ENCODE measurements around the gene DHTKD1. TPM values are rescaled to one million over a fixed set of nuclear protein-coding genes. Genes with fewer than 3 reads are reported as not detected.
A peak's percentile ranks its signal among the peaks of the same experiment; 100 is the strongest.
"Not testable (repeated sequence)": the region's sequence is repeated elsewhere in the genome, so short reads cannot be mapped to it uniquely, and the experiment has no call there.

DHTKD1 gene
- total RNA-seq, 1 donor from 2014 or later = 171 TPM

DNA sequence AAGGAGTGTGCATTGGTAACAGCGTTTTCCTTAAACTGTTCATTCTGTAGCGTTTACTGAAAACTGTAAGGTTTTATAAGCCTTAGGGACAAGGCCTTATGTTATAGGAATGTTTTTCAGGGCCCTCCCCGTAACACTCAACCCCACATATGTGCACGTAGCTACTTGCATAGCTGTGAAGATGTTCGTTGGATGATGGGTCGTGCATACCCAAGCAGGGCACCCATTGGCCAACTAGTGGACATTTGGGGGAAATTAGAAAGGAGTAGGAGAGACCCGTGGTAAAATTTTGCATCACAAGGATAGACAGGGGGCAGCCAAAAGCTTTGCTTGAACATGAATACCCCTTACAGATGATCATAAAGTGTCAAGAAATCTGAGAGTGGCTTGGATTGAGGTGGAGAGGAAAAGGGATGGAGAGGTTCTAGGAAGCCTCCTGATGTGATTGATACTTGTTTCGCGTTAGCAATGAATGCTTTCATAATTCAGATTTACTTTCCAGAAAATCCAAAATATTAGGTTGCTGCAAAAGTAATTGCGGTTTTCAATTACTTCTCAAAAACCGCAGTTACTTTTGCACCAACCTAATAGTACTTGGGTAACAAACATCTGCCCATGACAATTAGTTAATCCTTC lies 61.6 kb downstream of the DHTKD1 start:
- DNase-seq (ENCODE audit: low spot score) (no peak), ATAC-seq (peak; percentile 9)

DNA sequence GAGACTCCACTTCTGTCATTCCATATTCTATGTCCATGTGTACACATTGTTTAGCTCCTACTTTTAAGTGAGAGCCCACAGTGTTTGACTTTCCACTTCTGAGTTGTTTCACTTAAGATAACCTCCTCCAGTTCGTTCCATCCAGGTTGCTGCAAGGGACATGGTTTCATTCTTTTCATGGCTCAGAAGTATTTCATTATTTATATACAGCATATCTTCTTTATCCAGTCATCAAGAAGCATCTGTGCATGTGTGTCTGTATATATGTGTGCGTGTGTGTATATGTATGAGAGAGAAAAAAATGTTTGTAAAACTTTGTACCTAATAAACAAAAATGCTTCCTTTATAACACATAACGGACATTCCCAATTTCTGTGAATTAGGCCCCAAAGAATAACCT lies 66.9 kb downstream of the DHTKD1 start:
- ATAC-seq (no peak), DNase-seq (ENCODE audit: low spot score) (no peak)

DNA sequence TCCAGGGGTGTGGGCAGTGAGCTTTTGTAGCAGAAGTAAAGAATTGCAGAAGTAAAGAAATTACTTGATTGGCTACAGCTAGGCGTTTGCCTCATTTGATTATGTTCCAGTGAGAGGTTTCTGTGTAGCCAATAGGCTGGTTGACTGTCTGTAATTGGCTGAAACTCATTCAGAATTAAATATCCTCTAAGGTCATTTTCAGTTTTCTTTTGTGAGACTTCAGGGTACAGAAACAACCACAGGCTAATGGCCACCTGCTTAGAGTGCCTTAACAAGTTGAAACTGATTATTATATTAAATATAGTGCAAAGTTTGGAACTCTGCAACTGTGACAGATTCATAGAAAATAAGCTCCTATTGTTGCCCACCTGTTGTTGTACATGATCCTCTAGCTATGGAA lies 71.3 kb downstream of the DHTKD1 start:
- DNase-seq (ENCODE audit: low spot score) (no peak), ATAC-seq (no peak)

DNA sequence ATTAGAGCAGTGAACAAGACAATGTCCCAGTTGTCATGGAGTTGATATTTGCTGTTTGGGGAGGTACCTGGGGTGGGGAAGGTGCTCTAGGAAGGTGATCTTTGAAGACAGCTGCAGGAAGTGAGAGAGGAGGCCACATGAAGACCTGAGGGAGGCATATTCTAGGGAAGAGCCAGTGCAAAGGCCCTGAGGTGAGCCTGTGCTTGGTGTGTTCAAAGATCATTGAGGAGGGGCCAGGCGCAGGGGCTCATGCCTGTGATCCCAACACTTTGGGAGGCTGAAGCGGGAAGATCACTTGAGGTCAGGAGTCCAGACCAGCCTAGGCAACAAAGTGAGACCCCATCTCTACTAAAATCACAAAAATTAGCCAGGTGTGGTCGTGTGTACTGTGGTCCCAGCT lies 75.8 kb downstream of the DHTKD1 start:
- no peak for DNase-seq (ENCODE audit: low spot score)
- no peak for ATAC-seq

DNA sequence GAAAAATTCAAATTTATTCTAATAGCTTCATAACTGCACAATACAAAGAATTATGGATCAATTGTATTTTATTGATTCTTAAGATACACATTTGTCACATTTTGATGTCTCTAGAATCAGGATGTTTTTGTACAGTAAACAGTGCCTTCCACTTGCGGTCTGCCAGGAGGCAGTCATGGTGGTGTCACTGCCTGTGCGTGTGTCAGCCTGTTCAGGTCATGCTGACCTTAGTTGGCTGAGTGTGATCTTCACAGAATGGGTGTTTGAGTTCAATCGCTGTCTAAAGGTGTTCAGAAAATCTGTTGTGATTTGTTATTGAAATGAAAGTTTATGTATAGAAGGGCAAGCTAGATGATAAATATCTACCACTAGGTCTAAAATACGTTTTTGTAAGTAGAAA lies 81.4 kb downstream of the DHTKD1 start:
- DNase-seq (ENCODE audit: low spot score) (no peak), ATAC-seq (peak; percentile 82)

DNA sequence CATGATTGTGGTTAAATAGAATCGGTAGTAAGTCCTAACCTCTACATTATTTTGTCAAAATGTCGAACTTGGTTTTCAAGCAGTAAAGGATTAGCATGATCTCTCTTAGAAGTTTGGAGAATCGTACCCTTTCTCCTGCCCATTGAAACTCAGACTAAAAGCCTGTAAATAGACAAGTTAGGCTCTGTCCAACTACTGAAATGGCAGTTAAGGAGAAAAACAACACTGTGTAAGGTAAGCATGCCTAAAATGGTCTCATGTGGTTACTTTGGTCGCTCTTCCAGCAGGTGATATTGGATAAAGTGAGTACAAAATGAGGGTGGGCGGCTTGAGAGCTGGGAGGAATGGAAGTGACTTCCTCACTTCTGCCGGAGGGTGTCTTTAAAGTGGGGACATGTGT lies 85.8 kb downstream of the DHTKD1 start:
- DNase-seq (ENCODE audit: low spot score) (no peak), ATAC-seq (no peak)

DNA sequence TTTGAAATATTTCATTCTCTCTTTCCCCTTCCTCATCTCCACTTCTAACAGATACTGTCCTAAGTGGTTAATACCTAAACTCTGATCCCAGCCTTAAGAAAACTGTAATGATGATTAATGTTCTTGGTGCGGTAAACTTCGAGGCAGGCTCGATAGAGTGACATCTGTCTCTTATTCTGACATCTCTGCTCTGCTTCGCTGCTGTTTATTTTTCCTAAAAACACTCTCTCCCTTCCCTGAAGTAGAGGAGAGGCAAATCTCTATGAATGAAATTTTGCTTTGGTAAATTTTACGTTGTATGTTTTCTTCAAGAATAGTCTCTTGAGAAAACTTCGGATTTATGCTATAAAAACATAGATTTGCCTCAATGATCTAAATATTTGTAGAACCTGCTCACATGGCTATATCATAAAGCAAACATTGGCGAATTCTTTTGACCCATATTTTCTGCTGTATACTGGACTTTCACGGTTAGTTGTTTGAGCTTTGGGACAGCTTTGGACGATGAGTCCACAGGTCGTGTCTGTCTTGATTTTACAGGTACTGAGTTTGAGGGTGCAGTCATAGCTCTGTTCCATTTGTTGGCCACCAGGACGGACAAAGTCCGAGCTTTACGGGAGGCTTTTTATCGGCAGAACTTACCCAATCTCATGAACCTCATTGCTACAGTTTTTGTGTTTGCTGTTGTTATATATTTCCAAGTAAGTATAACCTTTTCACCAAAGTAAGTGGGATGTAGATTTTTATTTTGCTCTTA lies 87.8 kb downstream of the DHTKD1 start:
- peak; percentile 92 for ATAC-seq
- DNase-seq (ENCODE audit: low spot score) = peak; percentile 84

DNA sequence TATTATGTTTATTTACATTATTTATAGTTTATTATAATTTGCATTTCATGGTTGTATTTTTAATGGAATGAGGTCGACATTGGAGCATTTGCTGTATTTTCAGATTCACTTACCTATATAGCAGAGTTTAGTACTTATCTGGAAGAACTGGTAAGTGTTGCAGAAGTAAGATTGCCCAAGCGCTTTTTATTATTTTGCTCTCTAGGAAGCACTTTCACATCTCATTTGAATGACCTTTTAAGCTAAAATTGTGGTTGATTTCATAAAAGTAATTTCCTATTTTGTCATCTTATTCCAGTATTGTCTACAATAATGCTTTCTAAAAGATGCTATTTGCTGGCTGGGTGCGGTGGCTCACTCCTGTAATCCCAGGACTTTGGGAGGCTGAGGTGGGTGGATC lies 89.4 kb downstream of the DHTKD1 start:
- ATAC-seq (no peak), DNase-seq (ENCODE audit: low spot score) (no peak)

DNA sequence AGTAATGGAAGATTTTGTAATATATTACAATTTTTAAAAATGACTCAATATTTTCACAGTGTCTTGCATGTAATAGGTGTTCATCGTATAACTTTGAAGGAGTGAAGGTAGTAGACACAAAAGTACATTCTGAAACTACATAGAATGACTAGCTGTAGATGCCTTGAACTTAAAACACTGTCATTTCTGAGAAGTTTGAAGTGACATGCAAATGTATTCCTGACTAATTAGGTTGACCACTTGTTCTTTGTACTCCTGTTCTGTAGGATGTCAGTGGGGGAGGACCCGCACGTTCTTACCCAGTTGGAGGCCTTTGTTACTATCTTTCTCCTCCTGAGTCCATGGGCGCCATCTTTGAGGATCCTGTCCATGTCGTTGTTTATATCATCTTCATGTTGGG lies 91.9 kb downstream of the DHTKD1 start:
- no peak for DNase-seq (ENCODE audit: low spot score)
- no peak for ATAC-seq

DNA sequence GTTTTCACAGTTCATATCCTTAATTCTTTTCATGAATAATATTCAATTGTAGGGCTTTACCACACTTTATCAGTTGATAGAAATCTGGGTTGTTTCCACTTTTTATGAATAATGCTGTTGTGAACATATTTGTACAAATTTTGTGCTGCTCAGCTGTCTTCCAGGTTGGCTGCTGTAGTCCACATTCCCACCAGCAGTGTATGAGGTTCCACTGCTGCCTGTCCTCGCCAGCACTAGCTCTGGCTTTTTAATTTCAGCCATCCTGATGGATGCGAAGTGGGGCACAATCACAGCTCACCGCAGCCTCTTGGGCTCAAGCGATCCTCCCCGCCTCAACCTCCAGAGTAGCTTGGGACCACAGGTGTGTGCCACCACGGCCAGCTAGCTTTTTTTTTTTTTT lies 94.2 kb downstream of the DHTKD1 start:
- DNase-seq (ENCODE audit: low spot score) (no peak), ATAC-seq (no peak)

DNA sequence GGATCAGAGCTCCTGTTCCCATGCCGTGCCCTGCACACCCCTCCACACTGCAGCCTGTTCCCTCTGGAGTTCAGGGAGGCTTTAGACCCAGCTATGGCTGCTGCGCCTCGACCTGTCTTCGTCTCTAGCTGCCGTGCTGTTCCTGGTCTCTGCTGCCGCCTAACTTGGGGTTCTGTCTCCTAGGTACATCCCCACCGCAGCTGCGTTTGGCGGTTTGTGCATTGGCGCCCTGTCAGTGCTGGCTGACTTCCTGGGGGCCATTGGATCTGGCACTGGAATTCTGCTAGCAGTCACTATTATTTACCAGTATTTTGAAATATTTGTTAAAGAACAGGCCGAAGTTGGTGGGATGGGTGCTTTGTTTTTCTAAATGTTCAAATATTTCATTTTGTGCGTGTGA lies 95.3 kb downstream of the DHTKD1 start:
- ATAC-seq (peak; percentile 89), DNase-seq (ENCODE audit: low spot score) (peak; percentile 88)

DNA sequence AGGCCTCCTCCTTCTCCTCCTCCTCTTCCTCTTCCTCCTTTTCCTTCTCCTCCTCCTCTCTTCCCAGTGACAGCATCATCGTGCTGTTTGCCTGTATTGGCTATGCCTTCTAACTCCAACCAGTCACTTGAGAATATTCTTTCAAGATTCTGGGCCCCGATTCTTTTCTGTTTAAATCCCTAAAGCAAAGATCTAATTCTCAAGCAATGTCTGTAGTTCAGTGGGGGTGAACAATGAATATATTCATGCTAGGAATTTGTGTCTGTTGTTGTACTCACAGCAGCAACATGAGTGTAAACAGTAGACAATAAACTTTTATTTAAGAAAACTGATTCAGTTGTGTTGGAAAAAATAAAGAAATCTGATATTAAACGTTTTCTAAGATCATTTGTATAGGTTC lies 96.3 kb downstream of the DHTKD1 start:
- no peak for ATAC-seq

DNA sequence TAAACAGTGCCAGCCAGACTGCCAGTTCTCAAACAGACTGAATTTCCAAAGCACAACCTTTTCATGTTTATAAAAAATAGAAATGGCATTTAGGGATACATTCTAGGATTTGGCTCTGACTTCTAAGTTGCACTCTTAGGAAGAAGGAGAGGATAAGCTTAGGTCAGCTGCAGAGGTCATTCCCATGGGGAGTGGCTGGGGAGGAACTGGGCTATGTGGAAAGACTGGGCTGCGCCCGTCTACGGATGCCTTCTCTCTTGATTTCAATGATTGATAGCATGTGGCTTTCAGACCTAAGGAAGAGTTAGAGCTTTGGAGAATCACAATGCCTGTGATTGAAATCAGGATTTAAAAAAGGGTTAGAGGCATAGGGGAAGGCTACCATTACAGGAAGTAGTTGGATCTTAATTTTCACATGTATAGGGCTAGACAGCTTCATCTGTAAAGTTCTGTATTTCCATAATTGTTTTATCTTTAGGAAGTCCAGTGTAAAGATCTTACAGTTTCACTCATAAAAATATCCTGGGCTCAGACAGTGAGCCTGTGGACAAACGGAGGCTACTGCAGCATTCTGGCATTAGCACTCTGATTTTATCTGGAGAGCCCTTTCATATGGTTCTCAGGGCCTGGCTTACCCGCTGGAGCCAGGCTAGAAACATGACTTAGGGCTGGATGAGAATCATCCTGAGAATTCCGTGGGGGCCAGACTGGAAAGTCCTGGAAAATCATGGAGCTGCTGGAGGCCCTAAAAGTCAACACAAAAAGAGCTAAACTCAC lies 97.4 kb downstream of the DHTKD1 start:
- ATAC-seq (peak; percentile 50), DNase-seq (ENCODE audit: low spot score) (no peak)

More for the DNA sequence above, 96.3 kb downstream of the DHTKD1 start:
- DNase-seq (ENCODE audit: low spot score) = no peak

DNA sequence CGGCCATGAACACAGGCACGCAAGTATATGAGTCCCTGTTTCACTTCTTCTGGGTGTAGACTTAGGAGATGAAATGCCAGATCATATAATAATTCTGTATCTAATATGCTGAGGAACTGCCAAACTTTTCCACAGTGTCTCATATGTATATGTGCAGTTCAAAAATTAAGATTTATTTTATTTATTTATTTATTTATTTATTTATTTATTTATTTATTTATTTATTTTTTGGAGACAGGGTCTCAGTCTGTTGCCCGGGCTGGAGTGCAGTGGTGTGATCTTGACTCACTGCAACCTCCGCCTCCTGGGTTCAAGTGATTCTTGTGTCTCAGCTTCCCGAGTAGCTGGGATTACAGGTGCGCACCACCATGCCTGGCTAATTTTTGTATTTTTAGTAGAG lies 102.8 kb downstream of the DHTKD1 start:
- not testable (repeated sequence) for DNase-seq (ENCODE audit: low spot score); ATAC-seq

Other genes with a start within 250 kb of the DHTKD1 start
- gene PROSER2, start 245.6 kb upstream of the DHTKD1 start, total RNA-seq = 38.3 TPM
- gene UPF2, start 26.1 kb upstream of the DHTKD1 start, total RNA-seq = 9.3 TPM
- gene SEC61A2, start 60.7 kb downstream of the DHTKD1 start, total RNA-seq = 6.2 TPM
- gene NUDT5, start 126.9 kb downstream of the DHTKD1 start, total RNA-seq = 57.9 TPM
- gene CDC123, start 127.2 kb downstream of the DHTKD1 start, total RNA-seq = 23.9 TPM